ENCODE measurements around the gene CTIF.

Gene CTIF

GRCh38 chr18:48780201-48780912, 241.5 kb downstream of the CTIF start:
- no peak for DNase-seq

DNA sequence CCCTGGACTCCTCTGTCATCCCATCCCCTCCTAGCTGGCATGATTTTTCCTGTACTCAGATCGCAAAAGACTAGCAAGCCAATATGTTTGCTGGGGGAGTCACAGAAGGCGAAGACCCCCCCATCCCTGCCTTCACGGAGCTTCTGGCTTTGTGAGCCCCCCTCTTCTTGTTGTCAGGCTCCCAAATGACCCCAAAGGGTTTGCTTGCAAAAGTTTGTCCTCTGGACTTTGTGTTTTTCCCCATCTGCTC, 242.0 kb downstream of the CTIF start:
- no peak for DNase-seq

DNA sequence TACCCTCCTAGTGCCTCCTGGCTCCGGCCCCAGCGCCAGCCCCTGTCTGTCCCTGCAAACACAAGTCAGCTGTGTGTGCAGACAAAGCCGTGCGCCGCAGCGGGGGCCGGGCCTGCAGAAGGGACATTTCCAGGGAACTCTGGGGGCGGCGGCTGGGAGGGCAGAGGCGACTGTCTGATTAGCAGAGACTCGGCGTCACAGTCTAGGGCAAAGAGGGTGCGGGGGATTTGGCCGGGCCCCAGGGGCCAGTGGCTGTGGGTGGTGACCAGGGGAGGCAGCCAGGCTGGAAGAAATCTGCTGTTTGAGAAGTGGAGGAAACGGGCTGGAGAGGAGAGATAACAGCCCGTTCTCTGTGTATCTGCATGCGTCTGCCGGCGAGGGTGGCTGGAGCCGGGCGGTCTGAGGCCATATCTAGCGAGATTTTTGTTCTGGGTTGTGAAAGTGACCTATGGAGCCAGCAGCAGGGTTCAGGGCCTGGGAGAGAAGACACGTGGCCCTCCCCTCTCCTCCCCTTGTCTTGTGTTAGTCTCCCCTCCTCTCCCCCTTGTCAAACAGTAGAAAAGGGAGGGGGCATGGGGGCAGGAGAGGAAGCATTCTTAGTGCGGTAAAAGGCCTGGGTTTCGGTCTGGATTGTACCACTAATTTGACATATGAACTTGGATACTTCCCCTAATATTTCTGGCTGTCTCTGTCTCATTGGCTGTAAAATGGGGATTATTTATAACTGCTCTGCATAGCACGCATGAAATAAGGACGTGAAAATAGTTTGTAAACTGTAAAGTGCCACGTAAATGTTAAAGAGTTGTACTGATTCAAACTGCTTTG, 242.5 kb downstream of the CTIF start:
- DNase-seq: no peak

DNA sequence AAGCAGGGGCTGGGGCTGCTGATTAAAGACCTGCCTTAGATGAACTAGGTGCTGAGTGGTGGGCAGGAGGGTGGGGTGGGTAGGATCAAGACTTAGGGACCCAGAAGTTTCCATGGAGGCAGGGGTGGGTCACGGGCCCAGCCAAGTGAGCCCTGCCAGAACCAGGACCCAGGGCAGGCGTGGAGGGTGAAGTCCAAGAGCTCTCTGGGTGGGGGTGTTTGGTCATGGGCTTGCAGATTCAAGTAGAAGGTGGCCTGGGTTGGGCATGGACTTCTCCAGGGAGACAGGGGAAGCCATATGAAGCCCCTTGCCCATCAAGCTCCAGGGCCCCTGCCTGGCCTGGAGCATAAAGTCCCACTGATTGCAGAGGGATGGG, 243.1 kb downstream of the CTIF start:
- DNase-seq: no peak

GRCh38 chr18:48782381-48782861, 243.6 kb downstream of the CTIF start:
- no peak for DNase-seq

- no peak for DNase-seq
Observed at GRCh38 chr18:48783616-48784520, 245.0 kb downstream of the CTIF start.

DNA sequence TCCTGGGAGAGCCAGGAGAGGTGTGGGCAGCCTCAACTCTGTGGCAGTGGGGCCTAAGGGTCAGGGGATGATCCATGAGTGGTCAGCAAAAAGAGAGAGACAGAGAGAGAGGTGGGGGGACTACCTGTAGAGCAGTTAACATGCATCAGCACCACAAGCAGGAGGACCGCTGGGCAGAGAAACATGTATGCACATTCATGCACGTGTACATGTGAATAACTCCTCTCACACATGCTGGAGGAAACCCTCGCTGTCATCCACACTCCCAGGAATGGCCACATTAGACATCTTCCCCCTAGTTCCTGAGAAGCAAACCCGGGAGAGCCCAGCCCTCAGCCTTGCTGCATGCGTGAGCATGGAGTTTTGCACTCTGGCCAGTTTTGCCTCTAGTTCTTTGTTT, 245.8 kb downstream of the CTIF start:
- DNase-seq: no peak

- DNase-seq: no peak
Observed at GRCh38 chr18:48785091-48785614, 246.3 kb downstream of the CTIF start.

- no peak for DNase-seq
Observed at GRCh38 chr18:48785736-48786454, 247.1 kb downstream of the CTIF start.

DNA sequence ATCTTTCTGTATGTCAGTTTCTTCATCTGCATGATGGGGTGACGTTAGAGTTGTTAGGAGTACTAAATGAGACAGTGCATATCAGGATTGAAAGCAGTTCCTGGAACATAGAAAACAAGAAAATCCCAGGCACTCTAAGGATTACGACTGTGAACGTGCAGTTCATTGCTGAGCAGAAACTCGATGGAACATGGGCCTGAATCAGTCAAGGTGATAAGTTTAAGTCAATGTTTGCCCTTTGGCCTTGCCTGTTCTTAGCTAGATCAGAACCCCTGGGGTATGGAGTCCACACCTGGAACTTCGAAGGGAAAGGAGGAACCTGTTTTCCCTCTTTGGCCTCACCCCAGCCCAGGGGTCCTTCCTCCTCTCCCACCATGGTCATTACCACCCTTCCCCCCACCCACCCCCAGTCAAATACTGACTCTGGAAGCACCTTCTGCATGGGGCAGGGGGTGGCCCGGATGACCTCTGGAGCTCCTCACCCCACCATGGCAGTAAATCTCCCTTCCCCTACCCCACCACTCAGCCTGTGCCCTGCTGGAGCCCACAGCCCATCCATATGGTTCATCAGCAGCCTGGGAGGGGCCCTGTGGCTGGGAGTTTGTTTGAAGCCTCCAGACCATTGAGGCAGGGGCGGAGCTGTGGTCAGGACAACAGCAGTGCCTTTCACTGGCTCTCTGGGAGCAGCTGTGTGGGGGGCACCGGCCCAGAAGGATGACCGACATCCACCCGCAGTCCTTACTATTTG, 247.8 kb downstream of the CTIF start:
- DNase-seq: no peak

GRCh38 chr18:48787203-48788151, 248.6 kb downstream of the CTIF start:
- no peak for DNase-seq

DNA sequence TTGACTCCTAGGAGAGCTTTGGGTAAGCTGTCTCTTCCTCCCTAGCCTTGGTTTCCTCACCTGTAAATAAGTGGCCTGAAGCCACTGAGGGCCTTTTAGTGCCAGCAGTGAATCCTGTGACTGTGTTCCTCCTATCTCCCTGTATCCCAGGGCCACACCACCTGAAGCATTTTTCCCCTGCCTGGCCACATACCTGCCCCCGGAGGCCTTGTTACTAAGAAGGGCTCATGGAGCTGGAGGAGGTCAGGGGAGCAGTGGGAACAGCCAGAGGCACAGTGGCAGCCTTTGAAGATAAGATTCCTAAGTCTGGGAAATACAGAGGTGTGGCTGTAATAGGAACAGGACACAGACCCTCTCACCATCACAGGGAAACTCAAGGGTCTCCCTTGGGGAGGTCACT, 249.5 kb downstream of the CTIF start:
- no peak for DNase-seq

DNA sequence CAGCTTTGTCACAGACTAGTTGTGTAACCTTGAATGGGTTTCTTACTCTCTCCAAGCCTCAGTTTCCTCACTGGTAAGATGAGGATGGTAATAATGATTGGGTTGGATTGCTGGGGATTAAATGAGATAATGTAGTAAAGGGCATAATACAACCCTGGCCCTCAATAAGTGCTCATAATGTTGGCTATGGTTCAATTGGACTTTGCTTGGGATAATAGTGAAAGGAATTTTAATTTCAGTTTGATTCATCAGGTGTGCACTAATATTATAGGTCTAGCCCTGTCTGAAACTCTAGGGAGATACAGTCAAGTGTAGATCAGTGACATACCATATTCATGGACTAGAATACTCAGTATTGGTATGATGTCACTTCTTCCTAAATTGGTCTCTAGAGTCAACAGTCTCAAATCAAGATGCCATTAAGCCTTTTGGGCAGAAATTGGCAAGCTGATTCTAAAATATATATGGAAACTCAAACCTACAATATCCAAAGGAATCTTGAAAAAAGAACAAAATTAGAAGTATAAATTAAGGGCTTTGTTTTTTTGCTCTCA, 250.5 kb downstream of the CTIF start:
- DNase-seq: no peak

DNA sequence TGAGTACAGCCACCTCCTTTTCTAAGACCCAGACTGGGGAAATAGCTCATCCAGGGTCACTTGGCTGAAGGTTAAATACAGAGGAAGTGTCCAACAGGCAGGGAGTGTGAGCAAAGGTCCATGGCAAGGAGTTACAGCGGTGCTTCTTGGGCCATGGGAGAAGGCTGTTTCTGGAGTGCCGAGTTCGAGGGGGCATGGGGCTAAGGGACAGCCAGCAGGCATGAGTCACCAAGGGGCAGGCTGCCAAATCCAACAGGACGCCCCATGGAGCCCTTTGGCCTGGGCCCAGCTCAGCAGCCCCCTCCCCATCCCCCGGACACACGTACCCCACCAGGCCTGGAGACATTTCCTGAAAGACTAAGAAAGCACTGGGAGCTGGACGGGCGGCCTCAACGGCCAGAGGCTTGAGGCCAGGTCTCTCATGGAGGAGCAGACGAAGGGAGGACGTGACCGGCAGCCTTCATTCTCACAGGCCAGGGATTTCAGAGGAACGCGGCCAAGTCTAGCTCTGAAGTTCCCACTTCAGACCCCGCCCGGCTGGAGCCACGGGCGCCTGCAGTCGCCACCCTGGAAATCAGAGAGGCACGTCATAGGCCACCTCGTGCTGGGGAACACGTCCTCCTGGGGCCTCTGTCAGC, 251.5 kb downstream of the CTIF start:
- DNase-seq: no peak

DNA sequence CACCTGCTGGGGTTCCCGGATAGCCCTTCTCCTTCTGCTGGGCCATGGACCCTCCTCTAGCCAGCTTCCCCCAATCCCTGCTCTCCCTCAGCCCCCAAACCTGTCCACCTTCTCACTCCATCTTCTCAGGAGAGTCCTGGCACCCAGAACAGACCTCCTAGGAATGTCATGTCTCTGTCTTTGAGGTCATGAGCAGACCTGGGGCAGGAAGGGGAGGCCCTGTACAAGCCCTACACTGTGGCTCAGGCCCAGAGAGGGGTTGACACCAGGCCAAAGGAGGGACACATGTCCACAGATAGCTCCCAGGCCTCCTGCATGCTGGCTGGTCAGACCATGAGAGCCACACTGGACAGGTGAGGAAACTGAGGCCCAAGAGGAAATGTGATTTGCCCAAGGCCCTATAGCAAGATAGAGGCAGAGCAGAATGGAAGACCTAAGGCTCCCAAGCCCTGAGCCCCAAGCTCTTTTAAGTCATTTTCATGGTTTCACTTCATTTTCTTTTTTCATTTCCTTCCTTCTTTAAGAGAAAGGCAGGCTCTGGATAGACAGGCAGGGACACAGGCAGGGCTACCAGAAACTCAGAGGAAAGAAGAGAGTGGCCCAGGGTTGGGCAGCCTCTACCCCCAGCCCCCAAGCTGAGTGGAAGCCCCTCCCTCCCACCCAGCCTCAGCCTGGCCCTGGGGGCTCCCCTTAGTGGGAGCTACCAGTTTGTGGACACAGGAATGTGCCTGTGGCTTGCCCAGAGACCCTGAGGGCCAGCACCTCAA, 252.2 kb downstream of the CTIF start:
- DNase-seq: no peak

DNA sequence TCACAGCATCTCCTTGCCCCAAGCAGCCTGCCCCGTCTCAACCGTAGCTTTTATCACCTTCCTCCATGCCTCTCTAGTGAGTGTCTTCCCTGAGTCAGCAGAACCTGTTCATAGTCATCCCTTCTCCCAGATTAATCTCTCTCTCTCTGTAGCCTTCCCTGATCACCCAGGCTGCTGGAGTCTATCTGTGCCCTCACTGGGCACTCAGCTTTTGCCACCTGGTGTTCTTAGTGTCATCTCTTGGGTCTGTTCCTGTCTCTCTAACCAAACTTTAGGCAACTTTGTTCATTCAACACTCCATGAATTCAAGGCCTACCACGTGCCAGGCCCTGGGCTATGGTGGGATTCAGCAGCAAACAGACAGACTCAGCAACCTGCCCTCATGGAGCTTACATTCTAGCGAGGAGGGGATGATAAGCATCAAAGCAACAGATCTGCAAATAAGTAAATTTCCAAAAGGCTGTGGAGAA, 252.8 kb downstream of the CTIF start:
- DNase-seq: no peak

DNA sequence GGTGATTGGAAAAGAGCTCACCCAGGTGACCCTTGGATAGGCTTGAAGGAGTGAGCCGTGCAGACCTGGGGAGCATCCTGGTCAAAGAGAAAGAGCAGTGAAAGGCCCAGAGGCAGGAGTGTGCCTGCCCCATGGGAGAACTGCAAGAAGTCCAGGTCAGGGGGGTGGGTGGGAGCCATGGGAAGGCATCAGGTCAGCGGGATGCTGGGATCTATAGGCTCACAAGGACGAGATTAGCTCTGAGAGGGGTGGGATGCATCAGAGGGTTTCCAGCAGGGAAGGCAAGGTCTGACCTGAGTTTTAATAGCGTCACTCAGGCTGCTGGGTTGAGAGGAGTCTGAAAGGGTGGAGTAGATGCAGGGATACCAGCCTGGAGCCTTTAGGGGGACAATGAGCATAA, 253.3 kb downstream of the CTIF start:
- no peak for DNase-seq

- DNase-seq: no peak
Observed at GRCh38 chr18:48792611-48793380, 254.0 kb downstream of the CTIF start.
